ENCODE results near the gene IFNA7.
"Not testable (repeated sequence)": the region's sequence is repeated elsewhere in the genome, so short reads cannot be mapped to it uniquely, and the experiment has no call there.

IFNA7 gene

DNA sequence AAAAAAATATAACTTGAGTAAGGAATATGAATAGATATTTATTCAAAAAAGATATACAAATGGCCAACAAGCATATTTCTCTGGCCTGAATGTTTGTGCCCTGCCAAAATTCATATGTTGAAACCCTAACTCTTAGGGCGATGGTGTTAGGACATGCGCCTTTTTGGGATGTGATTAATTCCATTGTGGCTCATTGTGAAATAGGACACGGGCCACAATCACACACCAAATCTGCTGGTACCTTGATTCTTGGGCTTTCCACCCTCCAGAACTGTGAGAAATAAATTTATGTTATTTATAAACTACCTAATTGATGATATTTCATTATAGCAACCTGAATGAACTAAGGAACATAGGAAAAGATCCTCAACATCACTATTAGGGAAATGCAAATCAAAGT, 29.8 kb downstream of the IFNA7 start:
- Histone ChIP-seq H3K36me3 (ENCODE audit: insufficient read depth, low read length) (no peaks in the 10 kb centered on the region), H3K27me3 (ENCODE audit: insufficient read depth, low read length) (peaks cover 8% of the 10 kb centered on the region; the same call in 1 of the 2 replicates), H3K4me3 (ENCODE audit: low read depth, low read length) (no peak overlapping the region), H2AFZ (ENCODE audit: low read length, unreplicated experiment) (no peak overlapping the region), H3K27ac (ENCODE audit: low read depth, low read length) (no peak overlapping the region), H3K79me2 (ENCODE audit: control insufficient read depth, insufficient read depth, low read length, unreplicated experiment) (no peaks in the 10 kb centered on the region), H3K4me1 (ENCODE audit: control insufficient read depth, insufficient read depth, low read length, unreplicated experiment) (no peaks in the 10 kb centered on the region)

DNA sequence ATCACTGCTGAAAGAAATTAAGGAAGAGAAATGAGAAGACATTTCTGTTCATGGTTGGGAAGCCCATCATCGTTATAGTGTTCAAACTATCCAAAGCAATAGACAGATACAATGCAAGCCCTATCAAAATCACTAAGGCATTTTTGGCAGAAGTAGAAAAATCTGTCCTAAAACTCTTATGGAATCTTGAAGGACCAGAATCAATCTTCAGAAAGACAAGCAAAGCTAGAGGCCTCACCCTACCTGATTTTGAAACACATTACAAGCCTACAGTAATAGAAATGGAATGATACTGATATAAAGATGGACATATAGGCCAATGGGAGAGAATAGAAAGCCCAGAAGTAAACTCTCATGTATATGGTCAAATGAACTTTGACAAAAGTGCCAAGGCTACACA, 30.7 kb downstream of the IFNA7 start:
- no peaks in the 10 kb centered on the region for H3K36me3 ChIP-seq (ENCODE audit: insufficient read depth, low read length)

DNA sequence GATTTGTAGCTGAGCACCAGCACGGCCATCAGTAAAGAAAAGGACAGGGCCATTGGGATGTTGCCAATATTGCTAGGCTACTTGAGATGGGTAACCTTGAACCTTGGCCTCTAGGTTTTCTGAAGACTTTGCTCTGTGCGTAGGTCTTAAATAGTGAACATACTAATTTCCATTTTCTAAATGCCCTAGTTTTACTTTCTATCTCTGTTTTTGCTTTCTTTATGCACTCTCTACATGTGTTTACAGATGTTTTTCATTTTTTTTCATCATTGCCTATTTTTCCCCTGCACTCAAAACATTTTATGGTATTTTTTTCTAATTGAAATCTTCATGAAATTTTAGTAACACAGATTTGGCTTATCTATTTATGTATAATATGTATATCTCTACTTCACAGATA, 35.4 kb downstream of the IFNA7 start, which contains the start of gene IFNA21:
IFNA21 (minus strand) TSS at position 101 of the 400 bp plus-strand sequence; CDS start at position 53, 48 bp downstream.
- not testable (repeated sequence) for H3K4me3 ChIP-seq (ENCODE audit: low read depth, low read length); H3K27me3 ChIP-seq (ENCODE audit: insufficient read depth, low read length); H3K79me2 ChIP-seq (ENCODE audit: control insufficient read depth, insufficient read depth, low read length, unreplicated experiment)

More for the DNA sequence above, 30.7 kb downstream of the IFNA7 start:
- Histone ChIP-seq H3K4me3 (ENCODE audit: low read depth, low read length) (no peak overlapping the region), H3K79me2 (ENCODE audit: control insufficient read depth, insufficient read depth, low read length, unreplicated experiment) (no peaks in the 10 kb centered on the region), H3K27ac (ENCODE audit: low read depth, low read length) (no peak overlapping the region), H2AFZ (ENCODE audit: low read length, unreplicated experiment) (no peak overlapping the region), H3K4me1 (ENCODE audit: control insufficient read depth, insufficient read depth, low read length, unreplicated experiment) (no peaks in the 10 kb centered on the region), H3K27me3 (ENCODE audit: insufficient read depth, low read length) (0 out of 2 replicates have a peak, but pooled peaks cover 5% of the 10 kb centered on the region)

DNA sequence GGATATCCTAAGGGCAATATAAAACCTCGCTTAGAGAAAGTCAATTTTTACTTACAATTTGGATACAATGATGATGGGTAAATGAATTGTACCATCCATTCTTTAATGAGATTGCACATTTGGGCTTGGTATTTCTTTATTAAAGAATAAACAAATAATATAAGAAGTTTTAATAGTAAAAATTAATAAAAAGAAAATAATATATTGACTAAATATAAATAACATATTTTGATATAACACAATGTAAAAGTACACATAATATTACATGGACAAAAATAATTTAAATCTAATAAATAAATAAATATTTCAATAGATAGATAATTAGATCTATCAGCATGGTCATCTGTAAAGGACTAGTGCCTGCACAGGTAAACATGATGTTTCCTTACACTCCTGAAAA, 36.5 kb downstream of the IFNA7 start:
- peaks cover 4% of the 10 kb centered on the region for H3K27me3 ChIP-seq (ENCODE audit: insufficient read depth, low read length)
- no peak overlapping the region for H3K4me3 ChIP-seq (ENCODE audit: low read depth, low read length)
- no peaks in the 10 kb centered on the region for H3K36me3 ChIP-seq (ENCODE audit: insufficient read depth, low read length)
- no peaks in the 10 kb centered on the region for H3K4me1 ChIP-seq (ENCODE audit: control insufficient read depth, insufficient read depth, low read length, unreplicated experiment)
- no peak overlapping the region for H3K27ac ChIP-seq (ENCODE audit: low read depth, low read length)
- H3K79me2 ChIP-seq (ENCODE audit: control insufficient read depth, insufficient read depth, low read length, unreplicated experiment) = no peaks in the 10 kb centered on the region
- no peak overlapping the region for H2AFZ ChIP-seq (ENCODE audit: low read length, unreplicated experiment)

More for the DNA sequence above, 35.4 kb downstream of the IFNA7 start, which contains the start of gene IFNA21:
- not testable (repeated sequence) for H3K27ac ChIP-seq (ENCODE audit: low read depth, low read length); H3K36me3 ChIP-seq (ENCODE audit: insufficient read depth, low read length); H2AFZ ChIP-seq (ENCODE audit: low read length, unreplicated experiment); H3K4me1 ChIP-seq (ENCODE audit: control insufficient read depth, insufficient read depth, low read length, unreplicated experiment)

DNA sequence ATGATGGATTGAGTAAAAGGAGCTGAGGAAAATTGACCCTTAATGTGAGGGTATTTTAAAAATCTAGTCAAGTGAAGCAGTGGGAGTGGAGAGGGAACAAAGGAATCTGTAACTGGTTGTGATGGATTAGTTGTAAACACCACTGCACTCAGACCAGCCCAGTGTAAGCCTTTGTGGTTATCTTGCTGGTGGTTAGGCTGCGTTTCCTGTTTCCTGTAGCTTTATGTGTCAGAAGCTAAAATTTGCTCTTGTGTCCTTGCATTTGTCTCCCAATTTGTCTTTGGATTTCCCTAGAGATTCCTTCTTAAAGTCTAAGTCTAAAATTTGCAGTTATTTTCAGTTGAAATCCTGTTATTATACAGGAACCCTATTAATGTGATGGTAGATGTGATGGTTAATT, 41.8 kb downstream of the IFNA7 start:
- no peak overlapping the region for H2AFZ ChIP-seq (ENCODE audit: low read length, unreplicated experiment)

DNA sequence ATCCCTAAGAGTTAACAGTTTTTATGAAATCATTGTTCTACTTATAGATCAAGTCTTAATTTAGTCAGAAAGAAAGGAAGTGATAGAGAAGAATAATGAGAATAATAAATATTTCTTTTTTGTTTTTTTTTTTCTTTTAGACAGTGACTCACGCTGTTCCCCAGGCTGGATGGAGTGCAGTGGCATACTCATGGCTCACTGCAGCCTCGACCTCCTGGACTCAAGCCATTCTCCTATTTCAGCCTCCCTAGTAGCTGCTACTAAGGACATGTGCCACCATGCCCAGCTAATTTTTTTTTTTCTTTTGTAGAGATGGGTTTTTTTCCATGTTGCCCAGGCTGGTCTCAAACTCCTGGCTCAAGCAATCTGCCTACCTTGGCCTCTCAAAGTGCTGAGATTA, 46.5 kb downstream of the IFNA7 start:
- H3K79me2 ChIP-seq (ENCODE audit: control insufficient read depth, insufficient read depth, low read length, unreplicated experiment) = no peaks in the 10 kb centered on the region
- H2AFZ ChIP-seq (ENCODE audit: low read length, unreplicated experiment) = peak overlapping the region; percentile 83
- no peaks in the 10 kb centered on the region for H3K36me3 ChIP-seq (ENCODE audit: insufficient read depth, low read length)
- no peak overlapping the region for H3K27ac ChIP-seq (ENCODE audit: low read depth, low read length)
- peaks cover 17% of the 10 kb centered on the region for H3K4me1 ChIP-seq (ENCODE audit: control insufficient read depth, insufficient read depth, low read length, unreplicated experiment)
- peak overlapping the region; percentile 67 for H3K4me3 ChIP-seq (ENCODE audit: low read depth, low read length)
- no peaks in the 10 kb centered on the region for H3K27me3 ChIP-seq (ENCODE audit: insufficient read depth, low read length)

More for the DNA sequence above, 41.8 kb downstream of the IFNA7 start:
- Histone ChIP-seq H3K36me3 (ENCODE audit: insufficient read depth, low read length) (no peaks in the 10 kb centered on the region), H3K79me2 (ENCODE audit: control insufficient read depth, insufficient read depth, low read length, unreplicated experiment) (no peaks in the 10 kb centered on the region), H3K4me1 (ENCODE audit: control insufficient read depth, insufficient read depth, low read length, unreplicated experiment) (peaks cover 1% of the 10 kb centered on the region), H3K27ac (ENCODE audit: low read depth, low read length) (no peak overlapping the region), H3K27me3 (ENCODE audit: insufficient read depth, low read length) (peaks cover 4% of the 10 kb centered on the region), H3K4me3 (ENCODE audit: low read depth, low read length) (no peak overlapping the region)

DNA sequence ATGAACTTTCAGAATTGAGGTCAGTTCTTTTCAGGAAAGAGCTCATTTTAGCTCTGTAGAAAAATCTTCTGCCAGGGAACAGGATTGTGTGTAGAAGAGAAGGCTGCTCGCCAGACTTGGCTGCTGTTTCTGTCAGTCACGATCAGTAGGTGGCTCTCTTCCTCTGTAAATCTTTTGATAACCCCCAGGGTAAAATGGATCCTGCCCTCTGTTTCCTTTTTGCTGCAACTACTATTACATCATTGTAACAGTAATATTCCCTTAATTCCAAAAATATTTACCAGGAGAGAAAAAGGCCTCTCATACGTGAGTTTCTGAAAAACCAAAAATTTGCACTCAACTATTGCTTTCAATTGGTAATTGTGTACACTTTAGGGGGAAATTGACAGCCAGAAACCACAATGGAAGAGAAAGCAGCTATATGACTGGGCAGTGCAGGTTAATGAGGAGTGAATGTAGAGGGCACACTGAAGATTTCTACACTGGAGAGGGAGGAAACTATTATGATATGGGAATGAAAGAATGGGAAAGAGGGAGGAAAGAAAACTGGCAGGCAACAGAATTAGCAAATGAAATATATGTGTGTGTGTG, 47.9 kb downstream of the IFNA7 start:
- Histone ChIP-seq H3K4me1 (ENCODE audit: control insufficient read depth, insufficient read depth, low read length, unreplicated experiment) (peaks cover 17% of the 10 kb centered on the region), H2AFZ (ENCODE audit: low read length, unreplicated experiment) (peak overlapping the region; percentile 66), H3K4me3 (ENCODE audit: low read depth, low read length) (peak overlapping the region; percentile 58), H3K79me2 (ENCODE audit: control insufficient read depth, insufficient read depth, low read length, unreplicated experiment) (no peaks in the 10 kb centered on the region), H3K36me3 (ENCODE audit: insufficient read depth, low read length) (no peaks in the 10 kb centered on the region), H3K27ac (ENCODE audit: low read depth, low read length) (peak overlapping the region; percentile 33; the same call in 1 of the 2 replicates), H3K27me3 (ENCODE audit: insufficient read depth, low read length) (peaks cover 4% of the 10 kb centered on the region; the same call in 1 of the 2 replicates)

DNA sequence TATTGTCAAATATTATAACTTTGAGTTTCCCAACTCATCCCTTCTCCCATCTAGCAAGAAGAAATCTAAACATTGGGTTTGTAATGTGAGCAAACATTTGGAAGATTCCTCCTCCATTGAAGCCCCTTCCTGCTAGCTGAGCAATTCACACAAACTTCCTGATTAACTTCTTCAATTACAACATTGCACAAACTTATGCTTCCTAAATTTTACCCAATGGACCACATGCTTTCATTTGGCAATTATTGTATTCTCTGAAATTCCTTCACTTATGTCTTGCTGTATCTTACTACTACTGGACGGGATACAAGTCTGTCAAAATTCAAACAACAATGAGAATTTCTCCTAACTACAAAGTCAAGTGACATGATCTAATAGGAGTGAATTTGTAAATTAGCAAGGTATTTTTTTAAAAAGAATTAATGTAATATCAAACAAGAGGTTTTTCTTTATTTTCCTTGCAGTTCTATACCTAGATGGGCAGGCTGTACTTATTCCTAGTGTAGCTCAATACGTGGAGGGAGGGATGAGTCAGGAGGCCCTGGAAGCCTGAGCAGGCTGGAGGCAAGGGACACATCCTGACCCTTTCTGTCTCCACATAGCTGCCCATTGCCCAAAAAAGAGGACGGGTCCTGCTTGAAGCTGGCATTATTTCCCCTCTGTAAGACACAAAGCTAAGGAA, 48.5 kb downstream of the IFNA7 start:
- Histone ChIP-seq H3K4me1 (ENCODE audit: control insufficient read depth, insufficient read depth, low read length, unreplicated experiment) (peaks cover 17% of the 10 kb centered on the region), H3K36me3 (ENCODE audit: insufficient read depth, low read length) (no peaks in the 10 kb centered on the region), H3K27me3 (ENCODE audit: insufficient read depth, low read length) (peaks cover 9% of the 10 kb centered on the region; the same call in 1 of the 2 replicates), H3K79me2 (ENCODE audit: control insufficient read depth, insufficient read depth, low read length, unreplicated experiment) (no peaks in the 10 kb centered on the region), H3K4me3 (ENCODE audit: low read depth, low read length) (peak overlapping the region; percentile 58), H3K27ac (ENCODE audit: low read depth, low read length) (peak overlapping the region; percentile 33; the same call in 1 of the 2 replicates), H2AFZ (ENCODE audit: low read length, unreplicated experiment) (peak overlapping the region; percentile 66)
